SK-N-SH treated with all-trans-retinoic acid at 6 μM for 48 hours (cell line): Measurements from ENCODE around the gene ERP29.

Source experiments
- GLIS3 ChIP-seq: fragments of 250-450 bp; sonication (Bioruptor Pico); IDR thresholded peaks from 2 replicates; pipeline ENCODE4 v1.5.0; 2020; ENCODE audit warnings: mild to moderate bottlenecking, moderate library complexity
- RARB ChIP-seq: fragments of 250-450 bp; sonication (Bioruptor Pico); IDR thresholded peaks from 2 replicates; pipeline ENCODE4 v1.8.0; 2021; ENCODE audit warnings: mild to moderate bottlenecking, moderate library complexity
- ZFP3 ChIP-seq: fragments of 250-450 bp; sonication (Bioruptor Pico); IDR thresholded peaks from 2 replicates; pipeline ENCODE4 v1.5.0; 2020; ENCODE audit warnings: mild to moderate bottlenecking, moderate library complexity
- ZNF8 ChIP-seq: fragments of 450-650 bp; formaldehyde crosslinking; IDR thresholded peaks from 2 replicates; pipeline ENCODE4 v1.5.0; 2020; ENCODE audit warnings: mild to moderate bottlenecking, moderate library complexity
- TF ChIP-seq, protein P1 (sequence below): fragments of 250-450 bp; sonication (Bioruptor Pico); IDR thresholded peaks from 2 replicates; pipeline ENCODE4 v1.5.1; 2021; ENCODE audit warnings: mild to moderate bottlenecking, moderate library complexity
- TF ChIP-seq, protein P2 (sequence below): fragments of 250-450 bp; sonication (Bioruptor Pico); IDR thresholded peaks from 2 replicates; pipeline ENCODE4 v1.5.0; 2020; ENCODE audit warnings: mild to moderate bottlenecking, moderate library complexity
- TF ChIP-seq, protein P3 (sequence below): fragments of 250-450 bp; sonication (Bioruptor Pico); IDR thresholded peaks from 2 replicates; pipeline ENCODE4 v1.8.0; 2020; ENCODE audit warnings: mild to moderate bottlenecking, moderate library complexity, borderline replicate concordance

DNA sequence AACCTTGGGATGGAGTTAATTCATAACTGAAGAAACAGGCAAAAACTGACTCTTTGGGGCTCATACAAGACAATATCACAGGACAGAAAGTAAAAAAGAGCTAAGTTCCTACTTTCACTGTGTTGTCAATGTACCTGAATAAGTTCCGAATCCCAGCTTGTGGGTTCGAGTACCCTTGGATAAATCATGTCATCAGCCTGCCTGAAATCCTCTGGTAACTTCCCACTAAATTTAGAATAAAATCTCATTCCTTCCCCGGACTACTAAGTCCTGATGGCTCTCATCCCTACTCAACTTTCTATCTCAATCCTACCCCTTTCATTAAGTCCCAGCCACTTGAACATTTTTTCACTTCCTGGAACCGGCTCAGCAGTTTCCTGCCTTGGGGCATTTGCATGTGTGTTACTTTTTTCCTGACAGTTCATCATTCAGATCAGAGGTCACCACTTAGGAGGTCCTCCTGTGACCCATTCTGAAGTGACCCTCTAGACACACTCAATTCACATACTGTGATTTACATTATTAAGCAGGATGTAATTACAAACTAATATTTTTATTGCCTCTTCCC lies 12.7 kb downstream of the ERP29 start:
- TF ChIP-seq ZFP3 (CRISPR knock-in tag) (no peak), RARB (no peak), GLIS3 (CRISPR knock-in tag) (no peak), ZNF8 (CRISPR knock-in tag) (no peak)
- TF ChIP-seq, protein P1, sequence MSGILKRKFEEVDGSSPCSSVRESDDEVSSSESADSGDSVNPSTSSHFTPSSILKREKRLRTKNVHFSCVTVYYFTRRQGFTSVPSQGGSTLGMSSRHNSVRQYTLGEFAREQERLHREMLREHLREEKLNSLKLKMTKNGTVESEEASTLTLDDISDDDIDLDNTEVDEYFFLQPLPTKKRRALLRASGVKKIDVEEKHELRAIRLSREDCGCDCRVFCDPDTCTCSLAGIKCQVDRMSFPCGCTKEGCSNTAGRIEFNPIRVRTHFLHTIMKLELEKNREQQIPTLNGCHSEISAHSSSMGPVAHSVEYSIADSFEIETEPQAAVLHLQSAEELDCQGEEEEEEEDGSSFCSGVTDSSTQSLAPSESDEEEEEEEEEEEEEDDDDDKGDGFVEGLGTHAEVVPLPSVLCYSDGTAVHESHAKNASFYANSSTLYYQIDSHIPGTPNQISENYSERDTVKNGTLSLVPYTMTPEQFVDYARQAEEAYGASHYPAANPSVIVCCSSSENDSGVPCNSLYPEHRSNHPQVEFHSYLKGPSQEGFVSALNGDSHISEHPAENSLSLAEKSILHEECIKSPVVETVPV (CRISPR knock-in tag): no peak
- TF ChIP-seq, protein P2, sequence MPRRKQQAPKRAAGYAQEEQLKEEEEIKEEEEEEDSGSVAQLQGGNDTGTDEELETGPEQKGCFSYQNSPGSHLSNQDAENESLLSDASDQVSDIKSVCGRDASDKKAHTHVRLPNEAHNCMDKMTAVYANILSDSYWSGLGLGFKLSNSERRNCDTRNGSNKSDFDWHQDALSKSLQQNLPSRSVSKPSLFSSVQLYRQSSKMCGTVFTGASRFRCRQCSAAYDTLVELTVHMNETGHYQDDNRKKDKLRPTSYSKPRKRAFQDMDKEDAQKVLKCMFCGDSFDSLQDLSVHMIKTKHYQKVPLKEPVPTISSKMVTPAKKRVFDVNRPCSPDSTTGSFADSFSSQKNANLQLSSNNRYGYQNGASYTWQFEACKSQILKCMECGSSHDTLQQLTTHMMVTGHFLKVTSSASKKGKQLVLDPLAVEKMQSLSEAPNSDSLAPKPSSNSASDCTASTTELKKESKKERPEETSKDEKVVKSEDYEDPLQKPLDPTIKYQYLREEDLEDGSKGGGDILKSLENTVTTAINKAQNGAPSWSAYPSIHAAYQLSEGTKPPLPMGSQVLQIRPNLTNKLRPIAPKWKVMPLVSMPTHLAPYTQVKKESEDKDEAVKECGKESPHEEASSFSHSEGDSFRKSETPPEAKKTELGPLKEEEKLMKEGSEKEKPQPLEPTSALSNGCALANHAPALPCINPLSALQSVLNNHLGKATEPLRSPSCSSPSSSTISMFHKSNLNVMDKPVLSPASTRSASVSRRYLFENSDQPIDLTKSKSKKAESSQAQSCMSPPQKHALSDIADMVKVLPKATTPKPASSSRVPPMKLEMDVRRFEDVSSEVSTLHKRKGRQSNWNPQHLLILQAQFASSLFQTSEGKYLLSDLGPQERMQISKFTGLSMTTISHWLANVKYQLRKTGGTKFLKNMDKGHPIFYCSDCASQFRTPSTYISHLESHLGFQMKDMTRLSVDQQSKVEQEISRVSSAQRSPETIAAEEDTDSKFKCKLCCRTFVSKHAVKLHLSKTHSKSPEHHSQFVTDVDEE (CRISPR knock-in tag): no peak
- TF ChIP-seq, protein P3, sequence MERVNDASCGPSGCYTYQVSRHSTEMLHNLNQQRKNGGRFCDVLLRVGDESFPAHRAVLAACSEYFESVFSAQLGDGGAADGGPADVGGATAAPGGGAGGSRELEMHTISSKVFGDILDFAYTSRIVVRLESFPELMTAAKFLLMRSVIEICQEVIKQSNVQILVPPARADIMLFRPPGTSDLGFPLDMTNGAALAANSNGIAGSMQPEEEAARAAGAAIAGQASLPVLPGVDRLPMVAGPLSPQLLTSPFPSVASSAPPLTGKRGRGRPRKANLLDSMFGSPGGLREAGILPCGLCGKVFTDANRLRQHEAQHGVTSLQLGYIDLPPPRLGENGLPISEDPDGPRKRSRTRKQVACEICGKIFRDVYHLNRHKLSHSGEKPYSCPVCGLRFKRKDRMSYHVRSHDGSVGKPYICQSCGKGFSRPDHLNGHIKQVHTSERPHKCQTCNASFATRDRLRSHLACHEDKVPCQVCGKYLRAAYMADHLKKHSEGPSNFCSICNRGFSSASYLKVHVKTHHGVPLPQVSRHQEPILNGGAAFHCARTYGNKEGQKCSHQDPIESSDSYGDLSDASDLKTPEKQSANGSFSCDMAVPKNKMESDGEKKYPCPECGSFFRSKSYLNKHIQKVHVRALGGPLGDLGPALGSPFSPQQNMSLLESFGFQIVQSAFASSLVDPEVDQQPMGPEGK (CRISPR knock-in tag): no peak
